ENCODE measurements around the gene MTARC2. TPM values are rescaled to one million over a fixed set of nuclear protein-coding genes. Genes with fewer than 3 reads are reported as not detected.

MTARC2 gene
- polyA plus RNA-seq, 2 of the 4 experiments (the other 2 are of a cell fraction), result 13.5 to 18.4 TPM

DNA sequence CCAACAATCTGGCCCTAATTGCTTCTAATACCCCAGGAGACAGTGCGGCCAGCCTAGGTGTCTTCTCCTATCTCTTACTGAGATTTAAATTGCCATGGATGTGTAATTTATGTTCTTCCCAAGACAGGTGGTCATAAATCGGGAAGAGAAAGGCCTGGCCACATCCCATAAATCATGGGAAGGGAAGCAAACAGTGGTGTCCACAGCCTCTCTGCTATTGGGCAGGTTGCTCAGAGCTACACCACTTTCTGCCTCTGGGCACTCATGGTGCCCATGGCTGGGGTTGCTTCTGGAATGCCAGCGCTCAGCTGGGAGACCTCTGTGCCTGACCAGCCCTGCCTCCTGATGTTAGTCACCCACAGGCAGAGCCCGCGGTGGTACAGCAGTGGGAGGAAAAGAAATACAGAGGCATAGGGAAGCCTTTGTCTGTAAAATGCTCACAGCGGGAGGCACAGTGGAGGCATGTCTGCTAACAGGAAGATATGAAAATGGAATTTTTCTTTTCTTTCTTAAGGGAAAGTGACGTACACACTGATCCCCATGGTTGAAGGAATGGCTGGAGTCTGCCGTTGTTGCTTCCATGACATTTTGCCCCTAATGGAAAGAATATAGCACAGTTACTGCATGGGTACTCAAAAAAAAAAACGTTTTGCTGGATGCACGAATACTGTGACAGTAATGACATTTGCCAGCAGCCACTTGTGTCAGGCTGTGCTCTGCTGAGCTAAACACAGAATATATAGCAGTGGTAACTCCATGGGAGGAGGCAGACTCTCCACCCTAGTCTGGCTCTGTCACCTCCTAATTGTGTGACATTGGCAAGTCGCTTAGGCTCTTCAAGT, 60.4 kb downstream of the MTARC2 start:
- POLR2A ChIA-PET, result no interaction called here
- TF ChIP-seq JUN (IDR thresholded peaks at IDR 0.05) (no peak), HOXB5 (CRISPR knock-in tag; IDR thresholded peaks at IDR 0.05) (no peak), TFCP2L1 (CRISPR knock-in tag; IDR thresholded peaks at IDR 0.05) (no peak), RFX5 (IDR thresholded peaks at IDR 0.05) (no peak), HOXB13 (CRISPR knock-in tag; IDR thresholded peaks at IDR 0.05; ENCODE audit: low read depth) (no peak), SMC3 (IDR thresholded peaks at IDR 0.05) (no peak), FOSL2 (IDR thresholded peaks at IDR 0.05) (no peak), FOSL2 (CRISPR knock-in tag; IDR thresholded peaks at IDR 0.05) (no peak), KDM5A (IDR thresholded peaks at IDR 0.05) (no peak), EHF (CRISPR knock-in tag; IDR thresholded peaks at IDR 0.05) (no peak), MYC (IDR thresholded peaks at IDR 0.05; ENCODE audit: borderline replicate concordance, low read length) (no peak), HOXA7 (CRISPR knock-in tag; IDR thresholded peaks at IDR 0.05) (no peak), RCOR1 (IDR thresholded peaks at IDR 0.05; ENCODE audit: low read depth, low read length) (no peak), POLR2AphosphoS2 (conservative IDR thresholded peaks at IDR 0.05; ENCODE audit: low read length) (no peak), FOXS1 (CRISPR knock-in tag; IDR thresholded peaks at IDR 0.05) (no peak), CHD4 (IDR thresholded peaks at IDR 0.05; ENCODE audit: borderline replicate concordance) (no peak)
- TF ChIP-seq, protein P1, sequence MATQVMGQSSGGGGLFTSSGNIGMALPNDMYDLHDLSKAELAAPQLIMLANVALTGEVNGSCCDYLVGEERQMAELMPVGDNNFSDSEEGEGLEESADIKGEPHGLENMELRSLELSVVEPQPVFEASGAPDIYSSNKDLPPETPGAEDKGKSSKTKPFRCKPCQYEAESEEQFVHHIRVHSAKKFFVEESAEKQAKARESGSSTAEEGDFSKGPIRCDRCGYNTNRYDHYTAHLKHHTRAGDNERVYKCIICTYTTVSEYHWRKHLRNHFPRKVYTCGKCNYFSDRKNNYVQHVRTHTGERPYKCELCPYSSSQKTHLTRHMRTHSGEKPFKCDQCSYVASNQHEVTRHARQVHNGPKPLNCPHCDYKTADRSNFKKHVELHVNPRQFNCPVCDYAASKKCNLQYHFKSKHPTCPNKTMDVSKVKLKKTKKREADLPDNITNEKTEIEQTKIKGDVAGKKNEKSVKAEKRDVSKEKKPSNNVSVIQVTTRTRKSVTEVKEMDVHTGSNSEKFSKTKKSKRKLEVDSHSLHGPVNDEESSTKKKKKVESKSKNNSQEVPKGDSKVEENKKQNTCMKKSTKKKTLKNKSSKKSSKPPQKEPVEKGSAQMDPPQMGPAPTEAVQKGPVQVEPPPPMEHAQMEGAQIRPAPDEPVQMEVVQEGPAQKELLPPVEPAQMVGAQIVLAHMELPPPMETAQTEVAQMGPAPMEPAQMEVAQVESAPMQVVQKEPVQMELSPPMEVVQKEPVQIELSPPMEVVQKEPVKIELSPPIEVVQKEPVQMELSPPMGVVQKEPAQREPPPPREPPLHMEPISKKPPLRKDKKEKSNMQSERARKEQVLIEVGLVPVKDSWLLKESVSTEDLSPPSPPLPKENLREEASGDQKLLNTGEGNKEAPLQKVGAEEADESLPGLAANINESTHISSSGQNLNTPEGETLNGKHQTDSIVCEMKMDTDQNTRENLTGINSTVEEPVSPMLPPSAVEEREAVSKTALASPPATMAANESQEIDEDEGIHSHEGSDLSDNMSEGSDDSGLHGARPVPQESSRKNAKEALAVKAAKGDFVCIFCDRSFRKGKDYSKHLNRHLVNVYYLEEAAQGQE (IDR thresholded peaks at IDR 0.05), result no peak
- TF ChIP-seq, protein P2, sequence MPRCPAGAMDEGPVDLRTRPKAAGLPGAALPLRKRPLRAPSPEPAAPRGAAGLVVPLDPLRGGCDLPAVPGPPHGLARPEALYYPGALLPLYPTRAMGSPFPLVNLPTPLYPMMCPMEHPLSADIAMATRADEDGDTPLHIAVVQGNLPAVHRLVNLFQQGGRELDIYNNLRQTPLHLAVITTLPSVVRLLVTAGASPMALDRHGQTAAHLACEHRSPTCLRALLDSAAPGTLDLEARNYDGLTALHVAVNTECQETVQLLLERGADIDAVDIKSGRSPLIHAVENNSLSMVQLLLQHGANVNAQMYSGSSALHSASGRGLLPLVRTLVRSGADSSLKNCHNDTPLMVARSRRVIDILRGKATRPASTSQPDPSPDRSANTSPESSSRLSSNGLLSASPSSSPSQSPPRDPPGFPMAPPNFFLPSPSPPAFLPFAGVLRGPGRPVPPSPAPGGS (IDR thresholded peaks at IDR 0.05), result no peak
- TF ChIP-seq, protein P3, sequence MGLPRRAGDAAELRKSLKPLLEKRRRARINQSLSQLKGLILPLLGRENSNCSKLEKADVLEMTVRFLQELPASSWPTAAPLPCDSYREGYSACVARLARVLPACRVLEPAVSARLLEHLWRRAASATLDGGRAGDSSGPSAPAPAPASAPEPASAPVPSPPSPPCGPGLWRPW (IDR thresholded peaks at IDR 0.05), result no peak
- TF ChIP-seq, protein P4, sequence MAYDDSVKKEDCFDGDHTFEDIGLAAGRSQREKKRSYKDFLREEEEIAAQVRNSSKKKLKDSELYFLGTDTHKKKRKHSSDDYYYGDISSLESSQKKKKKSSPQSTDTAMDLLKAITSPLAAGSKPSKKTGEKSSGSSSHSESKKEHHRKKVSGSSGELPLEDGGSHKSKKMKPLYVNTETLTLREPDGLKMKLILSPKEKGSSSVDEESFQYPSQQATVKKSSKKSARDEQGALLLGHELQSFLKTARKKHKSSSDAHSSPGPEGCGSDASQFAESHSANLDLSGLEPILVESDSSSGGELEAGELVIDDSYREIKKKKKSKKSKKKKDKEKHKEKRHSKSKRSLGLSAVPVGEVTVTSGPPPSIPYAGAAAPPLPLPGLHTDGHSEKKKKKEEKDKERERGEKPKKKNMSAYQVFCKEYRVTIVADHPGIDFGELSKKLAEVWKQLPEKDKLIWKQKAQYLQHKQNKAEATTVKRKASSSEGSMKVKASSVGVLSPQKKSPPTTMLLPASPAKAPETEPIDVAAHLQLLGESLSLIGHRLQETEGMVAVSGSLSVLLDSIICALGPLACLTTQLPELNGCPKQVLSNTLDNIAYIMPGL (CRISPR knock-in tag; IDR thresholded peaks at IDR 0.05; ENCODE audit: borderline replicate concordance), result no peak
- TF ChIP-seq, protein P5, sequence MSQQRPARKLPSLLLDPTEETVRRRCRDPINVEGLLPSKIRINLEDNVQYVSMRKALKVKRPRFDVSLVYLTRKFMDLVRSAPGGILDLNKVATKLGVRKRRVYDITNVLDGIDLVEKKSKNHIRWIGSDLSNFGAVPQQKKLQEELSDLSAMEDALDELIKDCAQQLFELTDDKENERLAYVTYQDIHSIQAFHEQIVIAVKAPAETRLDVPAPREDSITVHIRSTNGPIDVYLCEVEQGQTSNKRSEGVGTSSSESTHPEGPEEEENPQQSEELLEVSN (IDR thresholded peaks at IDR 0.05; ENCODE audit: borderline replicate concordance, low read depth), result no peak
- Histone ChIP-seq H3K27ac (no peak overlapping the region), H3K4me3 (no peak overlapping the region), H3K4me1 (no peaks in the 10 kb centered on the region), H3K9me3 (no peaks in the 10 kb centered on the region), H3K4me2 (no peak overlapping the region)
- CTCF ChIA-PET, result interaction anchor here (0.6 to 3.0 kb wide), 10 partner anchors 8 to 627 kb away, joined by 3 to 19 read pairs (median 5); no protein-coding TSS in a partner anchor
- ATAC-seq (no peak), DNase-seq (ENCODE audit: low read depth in 1 of 2, low spot score in 1 of 2) (no peak), FAIRE-seq (no peak)
- WGBS (ENCODE audit: missing lambda C conversion rate), result 72% methylated on average over 11 of the region's 11 CpGs
